Neural cell (in vitro differentiated cells): ENCODE measurements around the gene RANBP10. TPM values are rescaled to one million over a fixed set of nuclear protein-coding genes. Genes with fewer than 3 reads are reported as not detected.
"Not testable (repeated sequence)": the region's sequence is repeated elsewhere in the genome, so short reads cannot be mapped to it uniquely, and the experiment has no call there.

ENCODE experiments used
- H2AFZ ChIP-seq: fragments of 200-600, 300-800 bp; sonication (generic), shearing (Covaris generic); 2 replicates; pipeline ENCODE4 v1.6.0; 2014; ENCODE audit warnings: low read depth, mild to moderate bottlenecking, antibody characterized with exemption, low read length, moderate library complexity
- H3F3A ChIP-seq: fragments of 200-600 bp; shearing (Covaris generic); 2 replicates; pipeline ENCODE4 v1.6.1; 2016; ENCODE audit warnings: mild to moderate bottlenecking, moderate library complexity, mixed read lengths, antibody characterized with exemption, low read length; ENCODE audit not compliant: insufficient read depth, poor library complexity, severe bottlenecking
- H3K27ac ChIP-seq: fragments of 200-600, 300-800 bp; sonication (generic), shearing (Covaris generic); 2 replicates; pipeline ENCODE4 v1.5.1; 2014; ENCODE audit warnings: mild to moderate bottlenecking, low read length, moderate library complexity
- H3K27me3 ChIP-seq: fragments of 300-800, 200-600 bp; sonication (generic), shearing (Covaris generic); 2 replicates; pipeline ENCODE4 v1.6.0; 2014; ENCODE audit warnings: mild to moderate bottlenecking, low read depth, low read length, moderate library complexity; ENCODE audit not compliant: insufficient read depth
- H3K36me3 ChIP-seq: fragments of 300-800, 200-600 bp; sonication (generic), shearing (Covaris generic); 2 replicates; pipeline ENCODE4 v1.5.1; 2014; ENCODE audit warnings: mild to moderate bottlenecking, antibody characterized with exemption, low read length, moderate library complexity; ENCODE audit not compliant: insufficient read depth
- H3K4me2 ChIP-seq: fragments of 300-800, 200-600 bp; sonication (generic), shearing (Covaris generic); 2 replicates; pipeline ENCODE4 v1.6.0; 2014; ENCODE audit warnings: mild to moderate bottlenecking, low read length
- H3K4me3 ChIP-seq: fragments of 300-800, 200-600 bp; sonication (generic), shearing (Covaris generic); 2 replicates; pipeline ENCODE4 v1.5.1; 2014; ENCODE audit warnings: mild to moderate bottlenecking, low read length, moderate library complexity
- H3K79me2 ChIP-seq: fragments of 200-600 bp; shearing (Covaris generic); replicated peaks from 2 replicates; pipeline ENCODE4 v1.6.0; 2014; ENCODE audit warnings: mild to moderate bottlenecking, low read length, moderate library complexity; ENCODE audit not compliant: insufficient read depth
- H3K9ac ChIP-seq: fragments of 300-800, 200-600 bp; sonication (generic), shearing (Covaris generic); 2 replicates; pipeline ENCODE4 v1.6.1; 2016; ENCODE audit warnings: mild to moderate bottlenecking, low read length, mixed read lengths
- H3K9me2 ChIP-seq: fragments of 200-600 bp; shearing (Covaris generic); 2 replicates; pipeline ENCODE4 v1.6.1; 2016; ENCODE audit warnings: mild to moderate bottlenecking, low read length, mixed read lengths; ENCODE audit not compliant: insufficient read depth
- H3K9me3 ChIP-seq: fragments of 200-600, 300-800 bp; sonication (generic), shearing (Covaris generic); 2 replicates; pipeline ENCODE4 v1.6.1; 2016; ENCODE audit warnings: mild to moderate bottlenecking, mixed run types, low read length, moderate library complexity, mixed read lengths
- H4K20me1 ChIP-seq: fragments of 200-600 bp; shearing (Covaris generic); 2 replicates; pipeline ENCODE4 v1.6.1; 2016; ENCODE audit warnings: mild to moderate bottlenecking, mixed run types; ENCODE audit not compliant: insufficient read depth
- EP300 ChIP-seq: fragments of 450-650 bp; conservative IDR thresholded peaks from 2 replicates; pipeline ENCODE4 v1.6.1; 2014; ENCODE audit warnings: antibody characterized with exemption, mild to moderate bottlenecking, moderate library complexity; ENCODE audit not compliant: poor library complexity, severe bottlenecking
- EZH2 ChIP-seq: fragments of 200-600, 300-800 bp; shearing (Covaris generic), sonication (generic); IDR thresholded peaks from 2 replicates; pipeline ENCODE4 v1.6.1; 2014; ENCODE audit warnings: antibody characterized with exemption, low read length, borderline replicate concordance, mild to moderate bottlenecking; ENCODE audit not compliant: insufficient read depth, poor library complexity, severe bottlenecking
- MXI1 ChIP-seq: fragments of 450-650 bp; conservative IDR thresholded peaks from 2 replicates; pipeline ENCODE4 v1.6.1; 2014; ENCODE audit warnings: antibody characterized with exemption, mild to moderate bottlenecking; ENCODE audit not compliant: poor library complexity, severe bottlenecking
- POLR2AphosphoS5 ChIP-seq: IDR thresholded peaks from 2 replicates; pipeline ENCODE4 v1.6.1; 2012
- RAD21 ChIP-seq: fragments of 450-650 bp; conservative IDR thresholded peaks from 2 replicates; pipeline ENCODE4 v1.6.1; 2014; ENCODE audit warnings: antibody characterized with exemption, mild to moderate bottlenecking, moderate library complexity
- SMC3 ChIP-seq: fragments of 450-650 bp; conservative IDR thresholded peaks from 2 replicates; pipeline ENCODE4 v1.6.1; 2014; ENCODE audit warnings: antibody characterized with exemption, mild to moderate bottlenecking, moderate library complexity; ENCODE audit not compliant: poor library complexity
- TAF1 ChIP-seq: IDR thresholded peaks from 2 replicates; pipeline ENCODE4 v1.6.1; 2012; ENCODE audit warnings: low read depth
- polyA plus RNA-seq: library from polyadenylated mRNA; depleted of rRNA; stranded (reverse); fragments of >200 nt; gene quantifications from 2 replicates; pipeline ENCODE4 v1.2.3, GENCODE V29; 2014
- TF ChIP-seq, protein P1 (sequence below): fragments of 450-650 bp; IDR thresholded peaks from 2 replicates; pipeline ENCODE4 v1.5.1; 2014; ENCODE audit warnings: antibody characterized with exemption, mild to moderate bottlenecking, moderate library complexity; ENCODE audit not compliant: poor library complexity, severe bottlenecking
- TF ChIP-seq, protein P2 (sequence below): IDR thresholded peaks from 2 replicates; pipeline ENCODE4 v1.6.1; 2012; ENCODE audit warnings: borderline replicate concordance

Gene RANBP10
- polyA plus RNA-seq, 1 donor from 2014 or later = 10.9 TPM

DNA sequence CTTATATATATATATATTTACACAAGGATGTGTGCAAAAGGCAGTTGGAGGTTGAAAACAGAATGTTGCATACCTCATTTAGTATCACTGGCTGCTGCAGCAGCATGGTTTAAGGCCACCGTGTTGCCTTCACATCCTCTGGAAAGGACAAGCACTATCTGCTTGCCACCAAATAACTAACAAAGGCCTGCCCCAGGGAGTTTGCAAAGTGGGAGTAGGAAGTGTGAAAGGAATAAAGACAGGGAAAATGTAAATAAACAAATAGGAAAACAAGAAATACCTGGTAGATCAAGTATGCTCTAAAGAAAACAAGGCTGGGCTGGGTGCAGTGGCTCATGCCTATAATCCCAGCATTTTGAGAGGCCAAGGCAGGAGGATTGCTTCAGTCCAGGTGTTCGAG is 53.7 kb downstream of the RANBP10 start:
- H2AFZ ChIP-seq = no peak overlapping the region
- H3K9me3 ChIP-seq = no peaks in the 10 kb centered on the region
- no peaks in the 10 kb centered on the region for H3K9me2 ChIP-seq
- TF ChIP-seq TAF1 = no peak
- TF ChIP-seq MXI1 = no peak
- no peak for TF ChIP-seq SMC3
- TF ChIP-seq EZH2 = no peak
- TF ChIP-seq, protein P1, sequence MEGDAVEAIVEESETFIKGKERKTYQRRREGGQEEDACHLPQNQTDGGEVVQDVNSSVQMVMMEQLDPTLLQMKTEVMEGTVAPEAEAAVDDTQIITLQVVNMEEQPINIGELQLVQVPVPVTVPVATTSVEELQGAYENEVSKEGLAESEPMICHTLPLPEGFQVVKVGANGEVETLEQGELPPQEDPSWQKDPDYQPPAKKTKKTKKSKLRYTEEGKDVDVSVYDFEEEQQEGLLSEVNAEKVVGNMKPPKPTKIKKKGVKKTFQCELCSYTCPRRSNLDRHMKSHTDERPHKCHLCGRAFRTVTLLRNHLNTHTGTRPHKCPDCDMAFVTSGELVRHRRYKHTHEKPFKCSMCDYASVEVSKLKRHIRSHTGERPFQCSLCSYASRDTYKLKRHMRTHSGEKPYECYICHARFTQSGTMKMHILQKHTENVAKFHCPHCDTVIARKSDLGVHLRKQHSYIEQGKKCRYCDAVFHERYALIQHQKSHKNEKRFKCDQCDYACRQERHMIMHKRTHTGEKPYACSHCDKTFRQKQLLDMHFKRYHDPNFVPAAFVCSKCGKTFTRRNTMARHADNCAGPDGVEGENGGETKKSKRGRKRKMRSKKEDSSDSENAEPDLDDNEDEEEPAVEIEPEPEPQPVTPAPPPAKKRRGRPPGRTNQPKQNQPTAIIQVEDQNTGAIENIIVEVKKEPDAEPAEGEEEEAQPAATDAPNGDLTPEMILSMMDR = no peak
- TF ChIP-seq RAD21 = no peak
- TF ChIP-seq, protein P2, sequence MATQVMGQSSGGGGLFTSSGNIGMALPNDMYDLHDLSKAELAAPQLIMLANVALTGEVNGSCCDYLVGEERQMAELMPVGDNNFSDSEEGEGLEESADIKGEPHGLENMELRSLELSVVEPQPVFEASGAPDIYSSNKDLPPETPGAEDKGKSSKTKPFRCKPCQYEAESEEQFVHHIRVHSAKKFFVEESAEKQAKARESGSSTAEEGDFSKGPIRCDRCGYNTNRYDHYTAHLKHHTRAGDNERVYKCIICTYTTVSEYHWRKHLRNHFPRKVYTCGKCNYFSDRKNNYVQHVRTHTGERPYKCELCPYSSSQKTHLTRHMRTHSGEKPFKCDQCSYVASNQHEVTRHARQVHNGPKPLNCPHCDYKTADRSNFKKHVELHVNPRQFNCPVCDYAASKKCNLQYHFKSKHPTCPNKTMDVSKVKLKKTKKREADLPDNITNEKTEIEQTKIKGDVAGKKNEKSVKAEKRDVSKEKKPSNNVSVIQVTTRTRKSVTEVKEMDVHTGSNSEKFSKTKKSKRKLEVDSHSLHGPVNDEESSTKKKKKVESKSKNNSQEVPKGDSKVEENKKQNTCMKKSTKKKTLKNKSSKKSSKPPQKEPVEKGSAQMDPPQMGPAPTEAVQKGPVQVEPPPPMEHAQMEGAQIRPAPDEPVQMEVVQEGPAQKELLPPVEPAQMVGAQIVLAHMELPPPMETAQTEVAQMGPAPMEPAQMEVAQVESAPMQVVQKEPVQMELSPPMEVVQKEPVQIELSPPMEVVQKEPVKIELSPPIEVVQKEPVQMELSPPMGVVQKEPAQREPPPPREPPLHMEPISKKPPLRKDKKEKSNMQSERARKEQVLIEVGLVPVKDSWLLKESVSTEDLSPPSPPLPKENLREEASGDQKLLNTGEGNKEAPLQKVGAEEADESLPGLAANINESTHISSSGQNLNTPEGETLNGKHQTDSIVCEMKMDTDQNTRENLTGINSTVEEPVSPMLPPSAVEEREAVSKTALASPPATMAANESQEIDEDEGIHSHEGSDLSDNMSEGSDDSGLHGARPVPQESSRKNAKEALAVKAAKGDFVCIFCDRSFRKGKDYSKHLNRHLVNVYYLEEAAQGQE = no peak
- no peak for TF ChIP-seq POLR2AphosphoS5
- no peak for TF ChIP-seq EP300
- no peaks in the 10 kb centered on the region for H3K27me3 ChIP-seq
- no peaks in the 10 kb centered on the region for H3K79me2 ChIP-seq
- H3F3A ChIP-seq = no peaks in the 10 kb centered on the region
- H3K27ac ChIP-seq = no peak overlapping the region
- H3K36me3 ChIP-seq = no peaks in the 10 kb centered on the region
- no peak overlapping the region for H3K4me2 ChIP-seq
- H3K4me3 ChIP-seq = no peak overlapping the region
- no peaks in the 10 kb centered on the region for H4K20me1 ChIP-seq
- H3K9ac ChIP-seq = no peak overlapping the region

DNA sequence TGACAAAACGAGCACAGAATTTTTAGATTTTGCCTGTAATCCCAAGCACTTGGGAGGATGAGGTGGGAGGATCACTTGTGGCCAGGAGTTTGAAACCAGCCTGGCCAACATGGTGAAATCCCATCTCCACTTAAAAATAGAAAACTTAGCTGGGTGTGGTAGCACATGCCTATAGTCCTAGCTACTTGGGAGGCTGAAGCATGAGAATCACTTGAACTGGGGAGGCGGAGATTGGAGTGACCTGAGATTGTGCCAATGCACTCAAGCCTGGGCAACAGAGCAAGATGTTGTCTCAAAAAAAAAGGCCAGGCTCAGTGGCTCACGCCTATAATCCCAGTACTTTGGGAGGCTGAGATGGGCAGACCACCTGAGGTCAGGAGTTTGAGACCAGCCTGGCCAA is 55.0 kb downstream of the RANBP10 start:
- H3K36me3 ChIP-seq, H3K27me3 ChIP-seq, H3K4me3 ChIP-seq: not testable (repeated sequence)

DNA sequence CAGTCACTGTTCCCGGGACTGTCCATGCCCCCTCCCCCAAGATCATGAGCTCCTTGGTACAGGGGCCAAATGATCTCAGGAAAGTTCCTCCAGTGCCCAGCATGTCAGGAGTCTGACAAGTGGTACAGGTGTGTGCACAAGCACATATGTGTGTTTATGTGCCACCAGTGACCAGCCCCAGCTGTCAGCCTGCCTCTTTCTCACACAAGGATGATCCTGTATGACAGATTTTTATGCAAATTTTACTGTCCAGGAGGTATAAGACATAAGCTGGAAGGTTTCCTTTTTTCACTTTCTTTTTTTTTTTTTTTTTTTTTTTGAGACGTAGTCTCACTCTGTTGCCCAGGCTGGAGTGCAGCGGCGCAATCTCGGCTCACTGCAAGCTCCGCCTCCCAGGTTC is 55.9 kb downstream of the RANBP10 start:
- Histone ChIP-seq H4K20me1 (no peaks in the 10 kb centered on the region), H3K4me3 (no peak overlapping the region), H3K4me2 (no peak overlapping the region), H3F3A (no peaks in the 10 kb centered on the region), H3K27me3 (no peaks in the 10 kb centered on the region), H2AFZ (no peak overlapping the region), H3K9me3 (no peaks in the 10 kb centered on the region), H3K36me3 (no peaks in the 10 kb centered on the region), H3K79me2 (no peaks in the 10 kb centered on the region), H3K27ac (no peak overlapping the region), H3K9me2 (no peaks in the 10 kb centered on the region), H3K9ac (no peak overlapping the region)
- TF ChIP-seq, protein P2 = no peak
- TF ChIP-seq MXI1 = no peak
- TF ChIP-seq EZH2 = no peak
- no peak for TF ChIP-seq POLR2AphosphoS5
- TF ChIP-seq EP300 = no peak
- TF ChIP-seq, protein P1 = no peak
- no peak for TF ChIP-seq SMC3
- TF ChIP-seq RAD21 = no peak
- TF ChIP-seq TAF1 = no peak

More for the DNA sequence above, 55.0 kb downstream of the RANBP10 start:
- not testable (repeated sequence) for H3K9me2 ChIP-seq, H3K27ac ChIP-seq, H3K79me2 ChIP-seq, H3K9me3 ChIP-seq, H3F3A ChIP-seq, H4K20me1 ChIP-seq, H3K9ac ChIP-seq, H2AFZ ChIP-seq, H3K4me2 ChIP-seq
